ENCODE results near the gene PDE4B. TPM values are rescaled to one million over a fixed set of nuclear protein-coding genes. Genes with fewer than 3 reads are reported as not detected.

Gene PDE4B
- total RNA-seq, 1 donor from 2014 or later = 0.57 TPM

- Mint-ChIP-seq H3K27me3 (ENCODE audit: low read depth) (no peaks in the 10 kb centered on the region), H3K4me3 (ENCODE audit: unreplicated experiment) (no peak overlapping the region), H3K36me3 (ENCODE audit: low read depth) (no peaks in the 10 kb centered on the region), H3K9me3 (ENCODE audit: low read depth) (no peaks in the 10 kb centered on the region), H3K27ac (ENCODE audit: unreplicated experiment) (no peak overlapping the region), H3K4me1 (ENCODE audit: low read depth) (peaks cover 17% of the 10 kb centered on the region)
- no peak for DNase-seq (ENCODE audit: low spot score)
- no peak for TF ChIP-seq CTCF (IDR thresholded peaks at IDR 0.05)
Observed at GRCh38 chr1:66275601-66276023, 482.9 kb downstream of the PDE4B start.

GRCh38 chr1:66276218-66276617 is 483.5 kb downstream of the PDE4B start:
- H3K4me3 Mint-ChIP-seq (ENCODE audit: unreplicated experiment) = no peak overlapping the region
- no peaks in the 10 kb centered on the region for H3K9me3 Mint-ChIP-seq (ENCODE audit: low read depth)
- H3K27ac Mint-ChIP-seq (ENCODE audit: unreplicated experiment) = no peak overlapping the region
- H3K4me1 Mint-ChIP-seq (ENCODE audit: low read depth) = peaks cover 14% of the 10 kb centered on the region
- no peaks in the 10 kb centered on the region for H3K27me3 Mint-ChIP-seq (ENCODE audit: low read depth)
- no peaks in the 10 kb centered on the region for H3K36me3 Mint-ChIP-seq (ENCODE audit: low read depth)
- no peak for TF ChIP-seq CTCF (IDR thresholded peaks at IDR 0.05)
- no peak for DNase-seq (ENCODE audit: low spot score)

GRCh38 chr1:66278260-66279021 is 485.7 kb downstream of the PDE4B start:
- TF ChIP-seq CTCF (IDR thresholded peaks at IDR 0.05) = no peak
- H3K4me3 Mint-ChIP-seq (ENCODE audit: unreplicated experiment) = no peak overlapping the region
- H3K36me3 Mint-ChIP-seq (ENCODE audit: low read depth) = no peaks in the 10 kb centered on the region
- no peaks in the 10 kb centered on the region for H3K27me3 Mint-ChIP-seq (ENCODE audit: low read depth)
- H3K4me1 Mint-ChIP-seq (ENCODE audit: low read depth) = peaks cover 12% of the 10 kb centered on the region
- H3K9me3 Mint-ChIP-seq (ENCODE audit: low read depth) = no peaks in the 10 kb centered on the region
- no peak for DNase-seq (ENCODE audit: low spot score)
- H3K27ac Mint-ChIP-seq (ENCODE audit: unreplicated experiment) = no peak overlapping the region

GRCh38 chr1:66281808-66282207 is 489.1 kb downstream of the PDE4B start:
- DNase-seq (ENCODE audit: low spot score) = no peak
- Mint-ChIP-seq H3K4me3 (ENCODE audit: unreplicated experiment) (no peak overlapping the region), H3K9me3 (ENCODE audit: low read depth) (no peaks in the 10 kb centered on the region), H3K4me1 (ENCODE audit: low read depth) (peaks cover 14% of the 10 kb centered on the region), H3K27ac (ENCODE audit: unreplicated experiment) (no peak overlapping the region), H3K36me3 (ENCODE audit: low read depth) (no peaks in the 10 kb centered on the region), H3K27me3 (ENCODE audit: low read depth) (no peaks in the 10 kb centered on the region)
- no peak for TF ChIP-seq CTCF (IDR thresholded peaks at IDR 0.05)

- peak; percentile 50 for TF ChIP-seq CTCF (IDR thresholded peaks at IDR 0.05)
- Mint-ChIP-seq H3K9me3 (ENCODE audit: low read depth) (no peaks in the 10 kb centered on the region), H3K36me3 (ENCODE audit: low read depth) (no peaks in the 10 kb centered on the region), H3K27me3 (ENCODE audit: low read depth) (no peaks in the 10 kb centered on the region), H3K27ac (ENCODE audit: unreplicated experiment) (no peak overlapping the region), H3K4me3 (ENCODE audit: unreplicated experiment) (no peak overlapping the region), H3K4me1 (ENCODE audit: low read depth) (peaks cover 14% of the 10 kb centered on the region)
- DNase-seq (ENCODE audit: low spot score) = no peak
Observed at GRCh38 chr1:66282343-66282852, 489.7 kb downstream of the PDE4B start.
